GM12864 (cell line): ENCODE data around the gene SPEM1.

Experiments used
- DNase-seq: peaks from one replicate; pipeline ENCODE4 v3.0.0-alpha.2; 2011; ENCODE audit warnings: low read depth
- H3K4me3 ChIP-seq: 2 replicates; pipeline ENCODE4 v1.5.1; 2011; ENCODE audit warnings: mild to moderate bottlenecking, low read depth, low read length, control low read depth
- TF ChIP-seq, protein P1 (sequence below): IDR thresholded peaks from 2 replicates; pipeline ENCODE4 v1.5.1; 2011; ENCODE audit warnings: low read depth, mild to moderate bottlenecking, moderate library complexity, low read length, control low read depth, inconsistent platforms; ENCODE audit errors: missing control alignments

SPEM1 gene

DNA sequence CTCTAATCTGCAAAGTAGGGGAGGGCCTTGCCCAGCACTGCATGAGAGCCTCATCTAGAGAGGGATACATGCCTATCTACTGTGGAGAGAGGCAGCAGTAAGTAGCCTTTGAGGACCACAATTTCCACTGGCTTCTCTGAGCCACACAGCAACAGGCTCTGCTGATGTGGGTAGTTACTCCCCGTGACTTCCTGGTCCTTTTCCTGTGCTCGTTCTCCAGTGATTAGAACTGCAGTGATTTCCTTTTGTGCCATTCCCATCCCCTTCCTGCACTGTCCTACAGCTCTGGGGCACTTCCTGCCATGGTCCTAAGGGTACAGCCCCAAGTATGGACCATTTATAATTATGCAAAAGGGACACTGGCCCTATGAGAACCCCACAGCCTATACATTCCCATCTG, 28.8 kb upstream of the SPEM1 start:
- no peak for DNase-seq
- no peak overlapping the region for H3K4me3 ChIP-seq
- TF ChIP-seq, protein P1, sequence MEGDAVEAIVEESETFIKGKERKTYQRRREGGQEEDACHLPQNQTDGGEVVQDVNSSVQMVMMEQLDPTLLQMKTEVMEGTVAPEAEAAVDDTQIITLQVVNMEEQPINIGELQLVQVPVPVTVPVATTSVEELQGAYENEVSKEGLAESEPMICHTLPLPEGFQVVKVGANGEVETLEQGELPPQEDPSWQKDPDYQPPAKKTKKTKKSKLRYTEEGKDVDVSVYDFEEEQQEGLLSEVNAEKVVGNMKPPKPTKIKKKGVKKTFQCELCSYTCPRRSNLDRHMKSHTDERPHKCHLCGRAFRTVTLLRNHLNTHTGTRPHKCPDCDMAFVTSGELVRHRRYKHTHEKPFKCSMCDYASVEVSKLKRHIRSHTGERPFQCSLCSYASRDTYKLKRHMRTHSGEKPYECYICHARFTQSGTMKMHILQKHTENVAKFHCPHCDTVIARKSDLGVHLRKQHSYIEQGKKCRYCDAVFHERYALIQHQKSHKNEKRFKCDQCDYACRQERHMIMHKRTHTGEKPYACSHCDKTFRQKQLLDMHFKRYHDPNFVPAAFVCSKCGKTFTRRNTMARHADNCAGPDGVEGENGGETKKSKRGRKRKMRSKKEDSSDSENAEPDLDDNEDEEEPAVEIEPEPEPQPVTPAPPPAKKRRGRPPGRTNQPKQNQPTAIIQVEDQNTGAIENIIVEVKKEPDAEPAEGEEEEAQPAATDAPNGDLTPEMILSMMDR, result no peak

- H3K4me3 ChIP-seq, result peak overlapping the region; percentile 77
- DNase-seq, result no peak
- TF ChIP-seq, protein P1, result no peak
Observed at GRCh38 chr17:7392696-7393612, 27.2 kb upstream of the SPEM1 start.

DNA sequence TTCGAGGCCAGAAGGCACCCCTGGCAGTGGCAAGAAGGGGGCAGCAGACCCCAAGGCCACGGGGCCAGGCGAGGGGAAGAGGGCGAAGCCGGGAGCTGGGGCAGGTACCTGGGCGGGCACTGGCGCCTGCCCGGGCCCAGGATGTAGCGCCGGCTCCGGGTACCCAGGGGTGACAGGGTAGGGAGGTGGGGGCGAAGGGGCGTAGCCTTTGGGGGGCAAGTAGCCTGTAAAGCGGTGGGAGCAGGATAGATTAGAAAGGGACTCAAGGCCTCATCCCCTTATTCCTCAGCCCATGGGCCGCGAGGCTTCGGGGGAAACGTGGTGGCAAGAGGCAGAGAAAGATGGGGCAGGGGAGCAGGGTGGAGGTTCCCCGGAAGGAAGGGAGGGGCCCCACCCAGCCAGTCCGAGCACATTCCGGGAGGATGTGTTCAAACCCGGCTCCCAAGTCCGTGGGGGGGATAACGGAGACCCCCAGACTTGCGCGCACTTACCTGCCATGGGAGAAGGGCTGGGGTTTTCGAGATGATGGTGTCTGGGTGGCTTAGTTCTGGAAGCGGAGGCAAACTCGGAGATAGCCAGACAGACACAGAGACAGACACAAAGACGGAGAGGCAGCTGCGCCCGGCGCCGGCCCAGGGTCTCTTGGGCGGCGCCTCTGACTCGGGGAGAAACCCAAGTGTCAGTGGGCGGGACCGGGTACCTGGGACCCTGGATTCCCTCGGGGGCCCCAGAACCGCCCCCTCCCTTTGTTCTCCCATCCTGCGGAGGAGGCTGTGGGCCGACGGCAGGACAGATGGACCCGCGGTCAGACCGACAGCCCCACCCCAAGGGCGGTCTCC, 26.3 kb upstream of the SPEM1 start:
- H3K4me3 ChIP-seq, result peak overlapping the region; percentile 77
- TF ChIP-seq, protein P1, result no peak
- DNase-seq, result no peak

DNA sequence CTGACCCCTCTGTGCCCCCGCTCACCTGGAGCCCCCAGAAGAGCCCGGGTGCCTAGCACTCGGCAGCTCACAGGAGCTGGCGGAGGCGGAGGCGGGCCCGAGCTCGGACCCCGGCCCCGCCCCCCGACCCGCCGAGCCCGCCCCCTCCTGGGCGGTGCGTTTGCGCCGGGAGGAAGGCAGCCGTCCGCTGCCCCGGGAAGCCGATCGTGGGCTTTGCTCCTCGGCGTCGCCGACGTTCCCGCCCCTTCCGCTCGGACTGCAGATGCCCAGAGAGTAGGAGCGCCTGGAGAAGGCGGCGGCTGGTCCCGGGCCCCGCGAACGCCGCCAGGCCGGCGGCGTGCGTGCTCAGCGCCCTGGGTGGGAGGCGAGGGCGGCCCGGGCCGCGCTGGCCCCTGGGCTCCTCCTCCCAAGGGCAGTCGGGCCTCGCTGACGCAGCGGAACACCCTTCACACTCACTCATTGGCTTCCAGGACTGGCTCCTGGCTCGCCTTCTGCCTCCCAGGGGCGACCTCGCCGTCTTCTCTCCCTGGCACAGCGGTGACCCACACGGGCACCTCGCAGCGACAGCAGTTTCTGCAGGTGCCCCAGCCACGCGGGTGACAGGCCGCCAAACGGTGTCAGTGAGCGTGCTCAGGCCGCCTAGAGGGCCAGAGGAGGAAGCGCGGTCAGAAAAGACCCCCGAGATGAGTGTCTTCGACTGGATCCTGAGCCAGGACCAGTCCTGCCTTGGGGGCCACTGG, 25.5 kb upstream of the SPEM1 start, which contains the start of gene PLSCR3:
Gene PLSCR3 (minus strand): TSS at position 74 of the 740 bp plus-strand sequence. CDS start 415 bp downstream, outside the sequence.
- peak within 1 kb of the TSS; percentile 77 for H3K4me3 ChIP-seq
- peak; percentile 40 for DNase-seq
- TF ChIP-seq, protein P1, result peak; percentile 59

DNA sequence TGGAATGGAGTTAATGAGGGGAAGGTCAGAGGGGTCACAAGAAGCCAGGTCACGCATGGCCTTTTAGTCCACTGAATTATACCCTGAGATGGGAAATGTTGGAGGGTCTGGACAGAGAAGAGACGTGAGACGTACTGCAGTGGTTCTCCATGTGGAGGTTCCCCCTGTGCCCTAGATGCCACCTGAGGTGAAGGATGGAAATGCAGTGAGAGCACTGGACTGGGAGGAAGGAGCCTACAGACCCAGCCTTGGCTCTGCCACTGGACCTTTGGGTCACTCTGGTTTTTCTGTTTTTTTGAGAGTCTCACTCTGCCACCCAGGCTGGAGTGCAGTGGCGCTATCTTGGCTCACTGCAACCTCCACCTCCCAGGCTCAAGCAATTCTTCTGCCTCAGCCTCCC, 24.0 kb upstream of the SPEM1 start:
- H3K4me3 ChIP-seq, result no peak overlapping the region
- no peak for DNase-seq
- TF ChIP-seq, protein P1, result no peak

DNA sequence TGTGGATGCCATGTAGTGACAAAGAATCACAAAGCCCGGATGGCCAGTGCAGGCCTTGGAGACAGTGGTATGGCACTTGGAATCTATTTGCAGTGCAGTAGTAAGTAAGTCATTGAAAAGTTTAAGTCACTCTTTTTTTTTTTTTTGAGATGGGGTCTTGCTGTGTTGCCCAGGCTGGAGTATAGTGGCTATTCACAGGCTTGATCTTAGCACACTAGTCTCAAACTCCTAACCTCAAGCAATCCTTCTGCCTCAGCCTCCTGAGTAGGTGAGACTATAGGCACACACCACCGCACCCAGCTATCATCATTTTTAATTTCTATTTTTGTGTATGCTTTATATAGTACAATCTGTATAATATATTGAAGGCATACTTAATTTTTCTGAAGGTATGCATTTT, 21.5 kb upstream of the SPEM1 start:
- TF ChIP-seq, protein P1, result no peak
- no peak overlapping the region for H3K4me3 ChIP-seq
- no peak for DNase-seq
